HG02970 (cell line): ENCODE results near the gene PLXNA4.
"Not testable (repeated sequence)": the region's sequence is repeated elsewhere in the genome, so short reads cannot be mapped to it uniquely, and the experiment has no call there.

Source experiments
- ATAC-seq: cut with Tn5 transposase; IDR thresholded peaks from one replicate; pipeline ENCODE4 v1.9.1; 2021; ENCODE audit warnings: mild to moderate bottlenecking, moderate library complexity, moderate number of reproducible peaks; ENCODE audit not compliant: unreplicated experiment, low FRiP score

Gene PLXNA4

GRCh38 chr7:132575982-132576720 lies at the start of gene PLXNA4:
Gene PLXNA4, minus strand, starts transcription at chr7:132576470. Its CDS starts 67,777 bp downstream, at chr7:132508693.
- ATAC-seq, result no peak

- no peak for ATAC-seq
Measured at GRCh38 chr7:132625651-132626050, 49.4 kb upstream of the PLXNA4 start.

GRCh38 chr7:132622081-132622480 lies 45.8 kb upstream of the PLXNA4 start:
- ATAC-seq, result no peak

- ATAC-seq, result no peak
Measured at GRCh38 chr7:132619967-132620366, 43.7 kb upstream of the PLXNA4 start.

- ATAC-seq, result no peak
Measured at GRCh38 chr7:132618956-132619305, 42.7 kb upstream of the PLXNA4 start.

GRCh38 chr7:132618271-132618955 lies 42.1 kb upstream of the PLXNA4 start:
- ATAC-seq, result no peak

GRCh38 chr7:132614428-132615318 lies 38.4 kb upstream of the PLXNA4 start:
- no peak for ATAC-seq

- no peak for ATAC-seq
Measured at GRCh38 chr7:132613737-132614136, 37.5 kb upstream of the PLXNA4 start.

GRCh38 chr7:132610995-132611394 lies 34.7 kb upstream of the PLXNA4 start:
- no peak for ATAC-seq

- ATAC-seq, result no peak
Measured at GRCh38 chr7:132609906-132610520, 33.7 kb upstream of the PLXNA4 start.

GRCh38 chr7:132609222-132609621 lies 33.0 kb upstream of the PLXNA4 start:
- ATAC-seq, result no peak

- ATAC-seq, result no peak
Measured at GRCh38 chr7:132608523-132608922, 32.3 kb upstream of the PLXNA4 start.

- ATAC-seq, result no peak
Measured at GRCh38 chr7:132607656-132608055, 31.4 kb upstream of the PLXNA4 start.

GRCh38 chr7:132604121-132604520 lies 27.9 kb upstream of the PLXNA4 start:
- ATAC-seq, result no peak

- no peak for ATAC-seq
Measured at GRCh38 chr7:132603220-132603833, 27.1 kb upstream of the PLXNA4 start.

- no peak for ATAC-seq
Measured at GRCh38 chr7:132601783-132602182, 25.5 kb upstream of the PLXNA4 start.

- no peak for ATAC-seq
Measured at GRCh38 chr7:132596588-132596987, 20.3 kb upstream of the PLXNA4 start.

GRCh38 chr7:132594741-132595140 lies 18.5 kb upstream of the PLXNA4 start:
- ATAC-seq, result not testable (repeated sequence)

- no peak for ATAC-seq
Measured at GRCh38 chr7:132592936-132593335, 16.7 kb upstream of the PLXNA4 start.

- no peak for ATAC-seq
Measured at GRCh38 chr7:132592231-132592920, 16.1 kb upstream of the PLXNA4 start.
